HL-60 (cell line): ENCODE measurements around the gene RRM1.

Experiments
- CTCF ChIP-seq: IDR thresholded peaks from one replicate; pipeline ENCODE4 v1.5.1; 2011; ENCODE audit warnings: low read length, control low read depth, inconsistent platforms; ENCODE audit not compliant: insufficient read depth
- GABPA ChIP-seq: IDR thresholded peaks from 2 replicates; pipeline ENCODE4 v1.6.1; 2012; ENCODE audit warnings: low read depth
- POLR2AphosphoS5 ChIP-seq: IDR thresholded peaks from 2 replicates; pipeline ENCODE4 v1.6.1; 2012; ENCODE audit warnings: low read depth
- REST ChIP-seq: IDR thresholded peaks from 2 replicates; pipeline ENCODE4 v1.6.1; 2012; ENCODE audit warnings: low read depth; ENCODE audit not compliant: insufficient replicate concordance

GRCh38 chr11:4123218-4123617 lies 28.6 kb downstream of the RRM1 start:
- TF ChIP-seq CTCF (no peak), GABPA (no peak), POLR2AphosphoS5 (no peak), REST (no peak)
